NCI-H524 (cell line): Measurements from ENCODE around the gene TMCO5A.
"Not testable (repeated sequence)": the region's sequence is repeated elsewhere in the genome, so short reads cannot be mapped to it uniquely, and the experiment has no call there.

Source experiments
- DNase-seq, 2 experiments: peaks; one replicate each; lab custom pipeline; 2025; lab: John Stamatoyannopoulos, UW

The TMCO5A gene

GRCh38 chr15:37934340-37934739 lies at the start of gene TMCO5A:
Gene TMCO5A, plus strand, starts transcription at chr15:37934640. Its CDS starts 1,684 bp downstream, at chr15:37936324.
- DNase-seq = no peak

- DNase-seq = no peak
Observed at GRCh38 chr15:37885651-37886050, 48.8 kb upstream of the TMCO5A start.

- no peak for DNase-seq
Observed at GRCh38 chr15:37888356-37888755, 46.1 kb upstream of the TMCO5A start.

- DNase-seq = peak; percentile 11 to 59
Observed at GRCh38 chr15:37891766-37892368, 42.6 kb upstream of the TMCO5A start.

GRCh38 chr15:37893309-37893708 lies 41.1 kb upstream of the TMCO5A start:
- no peak for DNase-seq

- no peak for DNase-seq
Observed at GRCh38 chr15:37898362-37898761, 36.1 kb upstream of the TMCO5A start.

GRCh38 chr15:37900326-37901221 lies 33.9 kb upstream of the TMCO5A start:
- no peak for DNase-seq

- DNase-seq = no peak
Observed at GRCh38 chr15:37902126-37902525, 32.3 kb upstream of the TMCO5A start.

GRCh38 chr15:37903919-37904625 lies 30.4 kb upstream of the TMCO5A start:
- no peak for DNase-seq

- no peak for DNase-seq
Observed at GRCh38 chr15:37907136-37907535, 27.3 kb upstream of the TMCO5A start.

GRCh38 chr15:37921527-37922385 lies 12.7 kb upstream of the TMCO5A start:
- DNase-seq = no peak

- DNase-seq = no peak
Observed at GRCh38 chr15:37926136-37926535, 8.3 kb upstream of the TMCO5A start.

- no peak for DNase-seq
Observed at GRCh38 chr15:37929238-37929637, 5.2 kb upstream of the TMCO5A start.

- no peak for DNase-seq
Observed at GRCh38 chr15:37931321-37931720, 3.1 kb upstream of the TMCO5A start.

GRCh38 chr15:37931868-37932267 lies 2.6 kb upstream of the TMCO5A start:
- no peak for DNase-seq

- no peak for DNase-seq
Observed at GRCh38 chr15:37932549-37932948, 1.9 kb upstream of the TMCO5A start.

- DNase-seq = no peak
Observed at GRCh38 chr15:37933666-37934065, 774 bp upstream of the TMCO5A start.

- DNase-seq = no peak
Observed at GRCh38 chr15:37940876-37941275, 6.4 kb downstream of the TMCO5A start.

GRCh38 chr15:37941779-37942178 lies 7.3 kb downstream of the TMCO5A start:
- no peak for DNase-seq

GRCh38 chr15:37951999-37952398 lies 17.6 kb downstream of the TMCO5A start:
- no peak for DNase-seq

GRCh38 chr15:37960742-37961141 lies 26.3 kb downstream of the TMCO5A start:
- DNase-seq = not testable (repeated sequence)

- no peak for DNase-seq
Observed at GRCh38 chr15:37967788-37968187, 33.3 kb downstream of the TMCO5A start.
